Activated CD8-positive, alpha-beta memory T cell treated with anti-CD3 and anti-CD28 coated beads, Interleukin-2, amount 10 ng/mL, durations not matched to agents 7 days and 5 days (primary cell): ENCODE measurements around the gene PCDHGA1. TPM values are rescaled to one million over a fixed set of nuclear protein-coding genes. Genes with fewer than 3 reads are reported as not detected.
A peak's percentile ranks its signal among the peaks of the same experiment; 100 is the strongest.

ENCODE experiments used
- ATAC-seq: fragments of 150-1000 bp; cut with Tn5 transposase; one replicate; pipeline ENCODE4 v1.10.0; 2021; ENCODE audit warnings: moderate library complexity
- CTCF ChIA-PET: fragments of 350-600 bp; sonication (Branson Sonifier 250); formaldehyde crosslinking; loops from one replicate; lab custom pipeline; 2021; ENCODE audit warnings: antibody characterized with exemption; lab: Charles Lee
- DNase-seq: peaks from one replicate; pipeline ENCODE4 v3.0.0-alpha.2; 2020
- H3K27ac Mint-ChIP-seq: one replicate; pipeline ENCODE4 v1.8.0; 2021; ENCODE audit warnings: mild to moderate bottlenecking, mixed read lengths
- H3K27me3 Mint-ChIP-seq: one replicate; pipeline ENCODE4 v1.8.0; 2021; ENCODE audit warnings: mixed read lengths
- H3K36me3 Mint-ChIP-seq: one replicate; pipeline ENCODE4 v1.8.0; 2021; ENCODE audit warnings: mild to moderate bottlenecking, mixed read lengths
- H3K4me1 Mint-ChIP-seq: one replicate; pipeline ENCODE4 v1.8.0; 2021; ENCODE audit warnings: mixed read lengths
- H3K4me3 Mint-ChIP-seq: one replicate; pipeline ENCODE4 v1.8.0; 2021; ENCODE audit warnings: mild to moderate bottlenecking, moderate library complexity, mixed read lengths
- H3K9me3 Mint-ChIP-seq: one replicate; pipeline ENCODE4 v1.8.0; 2022; ENCODE audit warnings: low read depth, mixed read lengths
- total RNA-seq, 2 experiments: library from RNA; stranded (reverse); gene quantifications; one replicate each; pipeline ENCODE4 v1.2.3, GENCODE V29; 2021

PCDHGA1 gene
- total RNA-seq, 2 experiments from 2014 or later: not detected

DNA sequence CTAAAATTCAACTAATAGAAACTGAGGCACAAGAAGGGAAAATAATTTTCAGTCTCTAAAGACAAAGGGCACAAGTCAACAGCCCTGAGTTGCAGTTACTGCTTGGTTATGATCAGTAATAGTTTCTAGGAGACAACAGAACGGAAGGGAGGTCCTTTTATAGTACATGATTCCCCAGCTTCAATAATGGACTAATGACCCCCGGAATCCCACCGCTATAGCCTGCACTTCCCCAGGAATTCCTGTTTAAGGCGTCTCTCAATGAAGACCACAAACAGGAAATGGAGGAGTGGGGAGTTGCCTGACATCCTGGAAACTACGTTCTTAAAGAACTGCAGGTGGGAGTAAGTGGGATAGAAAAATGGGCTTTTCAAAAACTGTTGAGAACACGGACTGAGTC is 227.8 kb downstream of the PCDHGA1 start:
- no peak overlapping the region for H3K4me3 Mint-ChIP-seq
- CTCF ChIA-PET: interaction anchor here (0.8 to 3.5 kb wide), 32 partner anchors 9 to 231 kb away, joined by 3 to 27 read pairs (median 4); partner anchors contain the start of genes DIAPH1, HDAC3, PCDHGA1 and PCDHGA10
- DNase-seq (no peak), ATAC-seq (no peak)
- H3K27ac Mint-ChIP-seq: no peak overlapping the region
- peaks cover 51% of the 10 kb centered on the region for H3K36me3 Mint-ChIP-seq
- no peaks in the 10 kb centered on the region for H3K27me3 Mint-ChIP-seq
- H3K4me1 Mint-ChIP-seq: peaks cover 14% of the 10 kb centered on the region
- no peaks in the 10 kb centered on the region for H3K9me3 Mint-ChIP-seq

DNA sequence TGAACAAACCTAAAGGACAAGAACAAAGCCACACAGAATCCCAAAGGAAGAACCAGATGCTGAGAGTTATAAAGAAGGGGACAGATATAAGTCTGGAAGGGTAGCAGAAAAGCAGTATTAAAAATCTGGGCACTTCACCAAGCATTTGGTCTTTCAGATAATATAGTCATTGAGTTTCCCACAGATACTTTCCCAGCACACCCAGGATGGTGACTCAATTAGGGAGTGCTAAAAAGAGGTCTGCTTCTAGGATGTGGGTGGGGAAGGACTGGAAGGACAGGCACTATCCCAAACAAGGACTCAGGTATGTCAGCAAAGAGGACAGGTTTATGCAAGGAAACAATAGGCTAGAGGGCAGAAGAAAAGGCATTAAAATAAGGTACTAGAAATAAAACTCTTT is 229.1 kb downstream of the PCDHGA1 start:
- CTCF ChIA-PET: interaction anchor here (0.7 to 3.5 kb wide), 3 partner anchors 8 to 146 kb away, joined by 3 to 27 read pairs (median 7); partner anchors contain the start of gene PCDHGA10
- H3K36me3 Mint-ChIP-seq: peaks cover 61% of the 10 kb centered on the region

DNA sequence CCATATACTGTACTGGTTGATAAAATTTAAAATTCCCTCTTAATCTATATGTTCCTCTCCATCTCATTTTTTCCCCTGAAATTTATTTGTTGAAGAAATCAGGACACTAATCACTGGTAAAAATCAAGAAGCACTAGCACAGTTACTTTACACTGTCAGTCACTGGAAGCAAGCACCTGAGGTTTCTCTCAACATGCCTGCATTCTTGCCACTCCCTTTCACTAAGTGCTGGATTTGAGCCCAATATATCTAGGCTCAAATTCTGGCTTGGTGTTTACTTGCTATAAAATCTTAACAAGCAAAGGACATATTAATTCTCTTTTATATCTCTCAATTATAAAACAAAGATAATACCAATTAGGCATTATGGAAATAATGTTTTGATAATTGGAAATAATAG is 229.8 kb downstream of the PCDHGA1 start:
- CTCF ChIA-PET: interaction anchor here (0.6 kb wide), 1 partner anchor 15 kb away, joined by 3 read pairs; no protein-coding TSS in a partner anchor
- no peaks in the 10 kb centered on the region for H3K27me3 Mint-ChIP-seq
- no peak overlapping the region for H3K4me3 Mint-ChIP-seq
- DNase-seq (no peak), ATAC-seq (no peak)
- H3K27ac Mint-ChIP-seq: no peak overlapping the region
- peaks cover 25% of the 10 kb centered on the region for H3K4me1 Mint-ChIP-seq
- H3K36me3 Mint-ChIP-seq: peaks cover 61% of the 10 kb centered on the region
- no peaks in the 10 kb centered on the region for H3K9me3 Mint-ChIP-seq

More for the DNA sequence above, 229.1 kb downstream of the PCDHGA1 start:
- Mint-ChIP-seq H3K9me3 (no peaks in the 10 kb centered on the region), H3K27me3 (no peaks in the 10 kb centered on the region), H3K27ac (peak overlapping the region; percentile 20), H3K4me3 (no peak overlapping the region), H3K4me1 (peaks cover 22% of the 10 kb centered on the region)
- ATAC-seq (no peak), DNase-seq (no peak)

DNA sequence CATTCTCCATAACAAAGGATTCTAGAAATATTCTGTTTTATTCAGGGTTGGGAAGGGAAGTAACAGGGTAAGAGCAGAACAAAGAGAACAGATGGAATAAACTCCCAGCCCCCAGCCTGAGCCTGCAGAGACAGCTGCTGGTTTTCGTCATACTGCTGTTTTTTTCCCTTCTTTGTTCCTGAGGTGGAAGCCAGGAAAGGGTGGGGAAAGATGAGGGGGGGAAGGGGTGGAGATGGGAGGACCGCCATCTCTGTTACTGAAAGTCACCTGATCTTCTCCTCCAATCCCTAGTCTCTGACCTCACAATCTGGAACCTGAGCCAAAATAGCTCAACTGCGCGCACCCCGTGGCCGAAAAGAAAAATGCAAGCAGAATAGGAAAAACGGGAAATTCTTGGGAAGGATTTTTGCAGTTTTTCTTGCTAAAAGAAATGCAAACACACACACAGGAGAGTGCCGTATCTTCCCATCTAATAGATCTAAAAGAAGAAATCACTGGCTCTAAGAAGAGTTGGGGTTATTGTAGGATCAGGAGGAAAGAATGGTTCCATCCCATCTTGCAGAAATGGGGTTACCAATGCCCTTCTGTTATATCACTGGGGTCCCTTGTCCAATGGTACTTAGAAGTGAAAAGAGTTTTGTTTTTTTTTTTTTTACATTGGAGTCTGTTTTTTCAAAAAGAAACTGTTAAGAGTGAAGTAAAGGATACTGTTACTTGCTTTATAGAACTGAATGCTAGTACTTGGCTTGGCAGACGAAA is 230.6 kb downstream of the PCDHGA1 start:
- CTCF ChIA-PET: interaction anchor here (0.6 kb wide), 1 partner anchor 14 kb away, joined by 3 read pairs; no protein-coding TSS in a partner anchor
- H3K4me1 Mint-ChIP-seq: peaks cover 30% of the 10 kb centered on the region
- H3K27ac Mint-ChIP-seq: no peak overlapping the region
- DNase-seq: no peak
- H3K27me3 Mint-ChIP-seq: no peaks in the 10 kb centered on the region
- H3K4me3 Mint-ChIP-seq: no peak overlapping the region
- peaks cover 66% of the 10 kb centered on the region for H3K36me3 Mint-ChIP-seq
- no peak for ATAC-seq
- no peaks in the 10 kb centered on the region for H3K9me3 Mint-ChIP-seq

Other genes with a start within 250 kb of the PCDHGA1 start
- not detected for gene PCDHB2, start 235.9 kb upstream of the PCDHGA1 start, total RNA-seq
- not detected for gene PCDHB3, start 230.0 kb upstream of the PCDHGA1 start, total RNA-seq
- not detected for gene PCDHB4, start 208.7 kb upstream of the PCDHGA1 start, total RNA-seq
- gene PCDHB5, start 195.3 kb upstream of the PCDHGA1 start, total RNA-seq: not detected
- not detected for gene PCDHB6, start 180.5 kb upstream of the PCDHGA1 start, total RNA-seq
- not detected for gene PCDHB7, start 157.9 kb upstream of the PCDHGA1 start, total RNA-seq
- gene PCDHB8, start 152.7 kb upstream of the PCDHGA1 start, total RNA-seq: not detected
- not detected for gene PCDHB16, start 148.1 kb upstream of the PCDHGA1 start, total RNA-seq
- gene PCDHB9, start 143.4 kb upstream of the PCDHGA1 start, total RNA-seq: not detected
- not detected for gene PCDHB10, start 138.2 kb upstream of the PCDHGA1 start, total RNA-seq
- gene PCDHB11, start 130.9 kb upstream of the PCDHGA1 start, total RNA-seq: not detected
- not detected for gene PCDHB12, start 121.8 kb upstream of the PCDHGA1 start, total RNA-seq
- gene PCDHB13, start 116.6 kb upstream of the PCDHGA1 start, total RNA-seq: not detected
- not detected for gene PCDHB14, start 107.2 kb upstream of the PCDHGA1 start, total RNA-seq
- gene PCDHB15, start 85.1 kb upstream of the PCDHGA1 start, total RNA-seq: not detected
- gene SLC25A2, start 26.5 kb upstream of the PCDHGA1 start, total RNA-seq: 1 to 10 TPM in 1 of 2 experiments, under 1 TPM in 1; 0.56 to 1.1 TPM
- 10 to 100 TPM; 57.3 to 64.6 TPM for gene TAF7, start 9.7 kb upstream of the PCDHGA1 start, total RNA-seq
- gene PCDHGA2, start 8.2 kb downstream of the PCDHGA1 start, total RNA-seq: not detected
- under 1 TPM in 1 of 2 experiments, not detected in 1; 0.15 TPM for gene PCDHGA3, start 13.3 kb downstream of the PCDHGA1 start, total RNA-seq
- not detected for gene PCDHGB1, start 19.6 kb downstream of the PCDHGA1 start, total RNA-seq
- gene PCDHGA4, start 24.5 kb downstream of the PCDHGA1 start, total RNA-seq: under 1 TPM in 1 of 2 experiments, not detected in 1; 0.20 TPM
- gene PCDHGB2, start 29.5 kb downstream of the PCDHGA1 start, total RNA-seq: under 1 TPM; 0.12 to 0.67 TPM
- gene PCDHGA5, start 33.6 kb downstream of the PCDHGA1 start, total RNA-seq: under 1 TPM; 0.09 to 0.12 TPM
- under 1 TPM; 0.09 to 0.41 TPM for gene PCDHGB3, start 39.7 kb downstream of the PCDHGA1 start, total RNA-seq
- gene PCDHGA6, start 43.4 kb downstream of the PCDHGA1 start, total RNA-seq: under 1 TPM; 0.16 to 0.20 TPM
- gene PCDHGA7, start 52.2 kb downstream of the PCDHGA1 start, total RNA-seq: under 1 TPM in 1 of 2 experiments, not detected in 1; 0.07 TPM
- under 1 TPM; 0.07 to 0.09 TPM for gene PCDHGB4, start 57.2 kb downstream of the PCDHGA1 start, total RNA-seq
- not detected for gene PCDHGA8, start 62.1 kb downstream of the PCDHGA1 start, total RNA-seq
- gene PCDHGB5, start 67.4 kb downstream of the PCDHGA1 start, total RNA-seq: not detected
- not detected for gene PCDHGA9, start 72.3 kb downstream of the PCDHGA1 start, total RNA-seq
- gene PCDHGB6, start 77.5 kb downstream of the PCDHGA1 start, total RNA-seq: not detected
- gene PCDHGA10, start 82.5 kb downstream of the PCDHGA1 start, total RNA-seq: not detected
- gene PCDHGB7, start 87.2 kb downstream of the PCDHGA1 start, total RNA-seq: not detected
- not detected for gene PCDHGA11, start 90.5 kb downstream of the PCDHGA1 start, total RNA-seq
- under 1 TPM in 1 of 2 experiments, not detected in 1; 0.07 TPM for gene PCDHGA12, start 100.0 kb downstream of the PCDHGA1 start, total RNA-seq
- not detected for gene PCDHGC3, start 145.5 kb downstream of the PCDHGA1 start, total RNA-seq
- not detected for gene PCDHGC4, start 154.5 kb downstream of the PCDHGA1 start, total RNA-seq
- gene PCDHGC5, start 158.6 kb downstream of the PCDHGA1 start, total RNA-seq: not detected